SK-N-MC (cell line): ENCODE measurements around the gene PLCB3.
A peak's percentile ranks its signal among the peaks of the same experiment; 100 is the strongest.

ENCODE experiments used
- DNase-seq: peaks from one replicate; pipeline ENCODE4 v3.0.0-alpha.2; 2011; ENCODE audit warnings: low read depth, low spot score
- H3K27ac ChIP-seq: fragments of 200-600 bp; sonication (generic); 2 replicates; pipeline ENCODE4 v1.5.1; 2016; ENCODE audit warnings: mixed run types
- H3K36me3 ChIP-seq: fragments of 200-600 bp; sonication (generic); 2 replicates; pipeline ENCODE4 v1.6.1; 2017; ENCODE audit warnings: antibody characterized with exemption, low read length, mixed read lengths; ENCODE audit not compliant: insufficient read depth
- H3K4me3 ChIP-seq: fragments of 200-600 bp; sonication (generic); 2 replicates; pipeline ENCODE4 v1.5.1; 2016
- H3K9ac ChIP-seq: fragments of 200-600 bp; sonication (generic); 2 replicates; pipeline ENCODE4 v1.8.0; 2017; ENCODE audit warnings: mixed run types, mixed read lengths; ENCODE audit not compliant: insufficient read length
- H3K9me3 ChIP-seq: fragments of 200-600 bp; sonication (generic); 2 replicates; pipeline ENCODE4 v1.6.1; 2017; ENCODE audit warnings: low read depth, mild to moderate bottlenecking, antibody characterized with exemption, low read length, moderate library complexity, mixed read lengths
- EZH2 ChIP-seq: fragments of 200-600 bp; sonication (generic); IDR thresholded peaks from one replicate; pipeline ENCODE4 v1.6.1; 2017; ENCODE audit warnings: antibody characterized with exemption
- FOXP2 ChIP-seq: optimal IDR thresholded peaks from 2 replicates; pipeline ENCODE3; 2011; ENCODE audit warnings: mild to moderate bottlenecking, moderate library complexity; ENCODE audit not compliant: insufficient read depth; ENCODE audit errors: extremely low read length, control extremely low read depth
- POLR2AphosphoS5 ChIP-seq: IDR thresholded peaks from 2 replicates; pipeline ENCODE4 v1.6.1; 2012; ENCODE audit warnings: mild to moderate bottlenecking, low read depth, low read length, borderline replicate concordance

The PLCB3 gene

GRCh38 chr11:64218628-64219353, 32.5 kb upstream of the PLCB3 start:
- H3K36me3 ChIP-seq, result no peaks in the 10 kb centered on the region; the same call in 1 of the 2 replicates
- TF ChIP-seq POLR2AphosphoS5, result no peak
- no peak for TF ChIP-seq EZH2
- no peak for TF ChIP-seq FOXP2
- no peaks in the 10 kb centered on the region for H3K9me3 ChIP-seq
- no peak overlapping the region for H3K4me3 ChIP-seq
- no peak overlapping the region for H3K27ac ChIP-seq
- DNase-seq, result no peak
- H3K9ac ChIP-seq, result no peak overlapping the region

- Histone ChIP-seq H3K9ac (no peak overlapping the region), H3K27ac (no peak overlapping the region), H3K4me3 (no peak overlapping the region), H3K36me3 (no peaks in the 10 kb centered on the region; the same call in 1 of the 2 replicates), H3K9me3 (no peaks in the 10 kb centered on the region)
- TF ChIP-seq EZH2 (no peak), FOXP2 (no peak), POLR2AphosphoS5 (no peak)
- DNase-seq, result no peak
These were observed 32.0 kb upstream of the PLCB3 start for GRCh38 chr11:64219354-64219684.

GRCh38 chr11:64219755-64220154, 31.6 kb upstream of the PLCB3 start:
- Histone ChIP-seq H3K9me3 (no peaks in the 10 kb centered on the region), H3K9ac (no peak overlapping the region), H3K27ac (no peak overlapping the region), H3K4me3 (no peak overlapping the region), H3K36me3 (no peaks in the 10 kb centered on the region; the same call in 1 of the 2 replicates)
- no peak for TF ChIP-seq FOXP2
- TF ChIP-seq POLR2AphosphoS5, result no peak
- TF ChIP-seq EZH2, result no peak
- DNase-seq, result no peak

- H3K9me3 ChIP-seq, result no peaks in the 10 kb centered on the region
- H3K27ac ChIP-seq, result no peak overlapping the region
- H3K36me3 ChIP-seq, result no peaks in the 10 kb centered on the region; the same call in 1 of the 2 replicates
- no peak overlapping the region for H3K9ac ChIP-seq
- TF ChIP-seq EZH2 (no peak), POLR2AphosphoS5 (no peak), FOXP2 (no peak)
- no peak overlapping the region for H3K4me3 ChIP-seq
- no peak for DNase-seq
These were observed 31.1 kb upstream of the PLCB3 start for GRCh38 chr11:64220271-64220670.

- H3K9me3 ChIP-seq, result no peaks in the 10 kb centered on the region
- H3K9ac ChIP-seq, result no peak overlapping the region
- H3K27ac ChIP-seq, result no peak overlapping the region
- TF ChIP-seq POLR2AphosphoS5, result no peak
- no peaks in the 10 kb centered on the region; the same call in 1 of the 2 replicates for H3K36me3 ChIP-seq
- no peak overlapping the region for H3K4me3 ChIP-seq
- DNase-seq, result no peak
These were observed 30.5 kb upstream of the PLCB3 start for GRCh38 chr11:64220798-64221197.

- H3K27ac ChIP-seq, result no peak overlapping the region
- DNase-seq, result no peak
- H3K4me3 ChIP-seq, result no peak overlapping the region
- TF ChIP-seq EZH2, result no peak
- TF ChIP-seq POLR2AphosphoS5, result no peak
- no peak for TF ChIP-seq FOXP2
- H3K9me3 ChIP-seq, result no peaks in the 10 kb centered on the region
- no peak overlapping the region for H3K9ac ChIP-seq
- H3K36me3 ChIP-seq, result no peaks in the 10 kb centered on the region; the same call in 1 of the 2 replicates
These were observed 28.7 kb upstream of the PLCB3 start for GRCh38 chr11:64222651-64223000.

- H3K36me3 ChIP-seq, result no peaks in the 10 kb centered on the region; the same call in 1 of the 2 replicates
- H3K9me3 ChIP-seq, result no peaks in the 10 kb centered on the region
- H3K27ac ChIP-seq, result 0 out of 2 replicates have a peak overlapping the region, but pooled peaks have one; percentile 2
- DNase-seq, result no peak
- no peak overlapping the region for H3K9ac ChIP-seq
- no peak overlapping the region for H3K4me3 ChIP-seq
- no peak for TF ChIP-seq EZH2
- TF ChIP-seq POLR2AphosphoS5, result no peak
These were observed 28.2 kb upstream of the PLCB3 start for GRCh38 chr11:64223001-64223651.

- DNase-seq, result no peak
- H3K27ac ChIP-seq, result peak overlapping the region; percentile 2; the same call in 1 of the 2 replicates
- no peak overlapping the region for H3K9ac ChIP-seq
- no peak for TF ChIP-seq EZH2
- TF ChIP-seq POLR2AphosphoS5, result no peak
- no peak for TF ChIP-seq FOXP2
- H3K9me3 ChIP-seq, result no peaks in the 10 kb centered on the region
- no peaks in the 10 kb centered on the region; the same call in 1 of the 2 replicates for H3K36me3 ChIP-seq
- no peak overlapping the region for H3K4me3 ChIP-seq
These were observed 27.0 kb upstream of the PLCB3 start for GRCh38 chr11:64224151-64224890.
